Ishikawa (cell line): ENCODE results near the gene CPA4.

Experiments
- EP300 ChIP-seq: IDR thresholded peaks from 2 replicates; pipeline ENCODE4 v1.6.1; 2012; ENCODE audit warnings: borderline replicate concordance
- MAX ChIP-seq: IDR thresholded peaks from 2 replicates; pipeline ENCODE4 v1.6.1; 2012
- NFIC ChIP-seq: IDR thresholded peaks from 2 replicates; pipeline ENCODE4 v1.6.1; 2012
- RAD21 ChIP-seq: IDR thresholded peaks from 2 replicates; pipeline ENCODE4 v1.6.1; 2012; ENCODE audit warnings: low read depth
- TAF1 ChIP-seq: IDR thresholded peaks from 2 replicates; pipeline ENCODE4 v1.6.1; 2012; ENCODE audit warnings: low read depth, mild to moderate bottlenecking

- TF ChIP-seq MAX (no peak), EP300 (no peak), NFIC (no peak), RAD21 (no peak), TAF1 (no peak)
Observed at GRCh38 chr7:130293521-130293920, 560 bp downstream of the CPA4 start.
